NCI-H69 (cell line): ENCODE measurements around the gene FOXD4L4.
"Not testable (repeated sequence)": the region's sequence is repeated elsewhere in the genome, so short reads cannot be mapped to it uniquely, and the experiment has no call there.

Experiments
- DNase-seq: peaks from one replicate; lab custom pipeline; 2025; lab: John Stamatoyannopoulos, UW

The FOXD4L4 gene

GRCh38 chr9:65737096-65737564 is at the start of gene FOXD4L4:
TSS of gene FOXD4L4 (plus strand) at chr9:65737146. CDS start at chr9:65737146, 0 bp downstream.
- not testable (repeated sequence) for DNase-seq

- not testable (repeated sequence) for DNase-seq
Observed at GRCh38 chr9:65703550-65703949, 33.4 kb upstream of the FOXD4L4 start.

GRCh38 chr9:65714445-65714844 is 22.5 kb upstream of the FOXD4L4 start:
- not testable (repeated sequence) for DNase-seq

DNA sequence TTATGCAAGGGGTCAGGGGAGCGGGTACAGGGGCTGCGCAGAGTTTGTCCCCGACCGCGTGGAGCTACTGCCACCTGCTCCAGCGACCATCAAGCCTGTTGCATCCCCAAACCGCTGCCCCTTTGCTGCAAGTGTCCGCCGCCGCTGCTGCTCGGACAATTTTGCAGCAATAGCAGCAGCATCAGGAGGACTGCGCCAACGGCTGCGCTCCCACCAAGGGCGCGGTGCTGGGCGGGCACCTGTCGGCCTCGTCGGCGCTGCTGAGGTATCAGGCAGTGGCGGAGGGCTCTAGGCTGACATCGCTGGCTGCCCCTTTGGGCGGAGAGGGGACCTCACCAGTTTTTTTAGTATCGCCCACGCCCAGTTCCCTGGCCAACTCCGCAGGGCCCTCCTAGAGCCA is 1.2 kb downstream of the FOXD4L4 start:
- not testable (repeated sequence) for DNase-seq
